Right lobe of liver (tissue), 6 donors: ENCODE results near the gene RXFP1. TPM values are rescaled to one million over a fixed set of nuclear protein-coding genes. Genes with fewer than 3 reads are reported as not detected.

Experiments
- ATAC-seq, 4 donors: fragments of 200-7000 bp; cut with Tn5 transposase; one replicate each; pipeline ENCODE4 v1.9.1; 2020; ENCODE audit warnings: mild to moderate bottlenecking in 4 of 4, moderate library complexity in 4 of 4
- DNase-seq, 3 donors: peaks; one replicate each; pipeline ENCODE4 v3.0.0-alpha.2; 2020
- H3K27ac ChIP-seq, 3 donors: fragments of 200-600 bp; one replicate each; pipeline ENCODE4 v1.8.0; 2022
- H3K27me3 ChIP-seq, 2 donors: fragments of 200-600 bp; one replicate each; pipeline ENCODE4 v1.8.0; 2022
- H3K36me3 ChIP-seq, 4 donors: fragments of 200-600 bp; sonication (generic) in 1 of 4; one replicate each; pipeline versions ENCODE4 v1.5.1 to v1.8.0; 2017 to 2022; ENCODE audit warnings: control low read depth in 1 of 4
- H3K4me1 ChIP-seq, 4 donors: fragments of 200-600 bp; sonication (generic) in 1 of 4; one replicate each; pipeline versions ENCODE4 v1.5.1 to v1.8.0; 2017 to 2022; ENCODE audit warnings: control low read depth in 1 of 4
- H3K4me3 ChIP-seq, 3 donors: fragments of 200-600 bp; one replicate each; pipeline ENCODE4 v1.8.0; 2022
- H3K9me3 ChIP-seq, 4 donors: fragments of 200-600 bp; sonication (generic) in 1 of 4; one replicate each; pipeline versions ENCODE4 v1.5.1 to v1.8.0; 2017 to 2022; ENCODE audit warnings: control low read depth in 1 of 4
- POLR2A ChIP-seq: fragments of 450-650 bp; IDR thresholded peaks from one replicate; pipeline ENCODE4 v1.6.1; 2017; ENCODE audit warnings: antibody characterized with exemption, mild to moderate bottlenecking
- WGBS: methylation state at CpG from one replicate; pipeline ENCODE4 v1.1.6; 2018; ENCODE audit warnings: low coverage, low lambda C conversion rate; ENCODE audit not compliant: insufficient coverage; ENCODE audit errors: missing lambda C conversion rate; 5-methylcytosine and 5-hydroxymethylcytosine counted together
- intact Hi-C, 2 donors: fragments of 100-400 bp; cut with DNase I; formaldehyde crosslinking; loops; one replicate each; pipeline versions ENCODE4 v1.11.2 to v1.14.1; 2022
- total RNA-seq, 6 experiments: library from RNA; depleted of rRNA in 2 of 6; stranded (reverse); fragments of >200 nt in 2 of 6; fragmentation: NEBNext Ultra II Directional in 3 of 6; extraction: Animal tissue kit (Norgen Biotek cat#: 25700) in 3 of 6; gene quantifications; one replicate each; pipeline versions ENCODE4 v1.1.0 to v1.2.4, GENCODE V29; 2016 to 2023
- TF ChIP-seq, protein P1 (sequence below), 4 donors: fragments of 200-600 bp in 3 of 4; fragments of 450-650 bp in 1 of 4; IDR thresholded peaks; one replicate each; pipeline versions ENCODE4 v1.5.1 to v1.8.0; 2016 to 2022; ENCODE audit warnings: antibody characterized with exemption in 4 of 4, mild to moderate bottlenecking in 2 of 4
- donor health status: DM: no; HTN: yes; CAD: no.
- donor health status: DM: no; HTN: no; CAD: no.
- donor health status: DM: no; HTN: no; CAD: no.
- donor health status: DM: no; HTN: yes; CAD: no.
- donor health status: DM: no; HTN: yes; CAD: no.

Gene RXFP1
- total RNA-seq, 6 experiments from 2014 or later = 0.88 to 3.4 (median 1.3) TPM

DNA sequence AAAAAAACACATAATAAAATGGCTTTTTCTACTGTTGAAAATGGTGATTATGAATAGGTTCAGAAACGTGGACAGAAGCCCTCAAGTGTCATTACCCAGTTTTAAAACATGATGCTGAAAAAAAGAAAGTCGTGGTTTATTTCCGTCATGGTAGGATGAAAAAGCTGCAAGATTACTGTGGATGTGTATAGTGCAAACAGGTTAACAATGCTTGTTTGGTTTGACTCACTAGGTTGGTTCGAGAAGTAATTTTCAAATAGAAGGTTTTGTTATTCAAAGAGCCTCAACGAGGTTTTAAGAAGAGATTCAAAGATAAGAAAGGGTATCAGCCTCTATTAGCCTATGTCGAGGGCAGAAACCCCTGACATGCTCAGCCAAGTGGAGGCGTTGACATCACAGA, 2.5 kb upstream of the RXFP1 start:
- H3K27me3 ChIP-seq = no peaks in the 10 kb centered on the region
- no peak overlapping the region for H3K4me3 ChIP-seq
- no peaks in the 10 kb centered on the region for H3K9me3 ChIP-seq
- DNase-seq = no peak
- no peaks in the 10 kb centered on the region for H3K36me3 ChIP-seq
- H3K27ac ChIP-seq = no peak overlapping the region
- ATAC-seq = no peak
- WGBS = 36% methylated on average over 7 of the region's 7 CpGs
- no peaks in the 10 kb centered on the region for H3K4me1 ChIP-seq
- TF ChIP-seq, protein P1, sequence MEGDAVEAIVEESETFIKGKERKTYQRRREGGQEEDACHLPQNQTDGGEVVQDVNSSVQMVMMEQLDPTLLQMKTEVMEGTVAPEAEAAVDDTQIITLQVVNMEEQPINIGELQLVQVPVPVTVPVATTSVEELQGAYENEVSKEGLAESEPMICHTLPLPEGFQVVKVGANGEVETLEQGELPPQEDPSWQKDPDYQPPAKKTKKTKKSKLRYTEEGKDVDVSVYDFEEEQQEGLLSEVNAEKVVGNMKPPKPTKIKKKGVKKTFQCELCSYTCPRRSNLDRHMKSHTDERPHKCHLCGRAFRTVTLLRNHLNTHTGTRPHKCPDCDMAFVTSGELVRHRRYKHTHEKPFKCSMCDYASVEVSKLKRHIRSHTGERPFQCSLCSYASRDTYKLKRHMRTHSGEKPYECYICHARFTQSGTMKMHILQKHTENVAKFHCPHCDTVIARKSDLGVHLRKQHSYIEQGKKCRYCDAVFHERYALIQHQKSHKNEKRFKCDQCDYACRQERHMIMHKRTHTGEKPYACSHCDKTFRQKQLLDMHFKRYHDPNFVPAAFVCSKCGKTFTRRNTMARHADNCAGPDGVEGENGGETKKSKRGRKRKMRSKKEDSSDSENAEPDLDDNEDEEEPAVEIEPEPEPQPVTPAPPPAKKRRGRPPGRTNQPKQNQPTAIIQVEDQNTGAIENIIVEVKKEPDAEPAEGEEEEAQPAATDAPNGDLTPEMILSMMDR (IDR thresholded peaks at IDR 0.05) = no peak
- no peak for TF ChIP-seq POLR2A
- intact Hi-C loops = no loop called here

DNA sequence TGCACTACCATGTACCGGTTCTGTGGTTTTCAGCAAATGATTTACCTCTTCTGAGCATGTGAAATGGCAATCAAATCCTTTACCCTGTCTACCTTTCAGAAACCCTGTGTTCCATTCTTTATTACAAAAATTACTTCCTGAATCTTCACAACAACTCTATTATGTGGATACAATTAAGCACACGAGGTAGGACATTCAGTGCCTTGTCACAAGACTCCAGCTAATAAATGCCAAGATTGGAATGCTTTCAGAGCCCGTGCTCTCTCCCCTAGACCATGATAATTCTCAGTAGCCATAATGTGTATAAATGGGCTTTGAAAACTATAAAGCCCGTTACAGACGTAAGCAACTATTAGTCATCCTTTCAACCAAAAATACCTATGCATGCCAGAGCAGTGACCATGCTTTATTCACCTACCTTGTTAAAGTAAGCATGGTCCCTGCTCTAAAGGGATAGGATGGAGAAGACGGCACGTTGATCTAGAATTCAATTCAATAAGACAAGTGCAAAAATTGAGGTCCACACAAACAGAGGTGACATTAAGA, 2.4 kb downstream of the RXFP1 start:
- H3K27ac ChIP-seq = no peak overlapping the region
- intact Hi-C loops = no loop called here
- H3K36me3 ChIP-seq = no peaks in the 10 kb centered on the region
- TF ChIP-seq POLR2A = no peak
- TF ChIP-seq, protein P1 (IDR thresholded peaks at IDR 0.05) = no peak
- H3K27me3 ChIP-seq = no peaks in the 10 kb centered on the region
- 45% methylated on average over 7 of the region's 7 CpGs for WGBS
- H3K4me3 ChIP-seq = no peak overlapping the region
- H3K4me1 ChIP-seq = no peaks in the 10 kb centered on the region
- no peaks in the 10 kb centered on the region for H3K9me3 ChIP-seq
- DNase-seq (no peak), ATAC-seq (no peak)

DNA sequence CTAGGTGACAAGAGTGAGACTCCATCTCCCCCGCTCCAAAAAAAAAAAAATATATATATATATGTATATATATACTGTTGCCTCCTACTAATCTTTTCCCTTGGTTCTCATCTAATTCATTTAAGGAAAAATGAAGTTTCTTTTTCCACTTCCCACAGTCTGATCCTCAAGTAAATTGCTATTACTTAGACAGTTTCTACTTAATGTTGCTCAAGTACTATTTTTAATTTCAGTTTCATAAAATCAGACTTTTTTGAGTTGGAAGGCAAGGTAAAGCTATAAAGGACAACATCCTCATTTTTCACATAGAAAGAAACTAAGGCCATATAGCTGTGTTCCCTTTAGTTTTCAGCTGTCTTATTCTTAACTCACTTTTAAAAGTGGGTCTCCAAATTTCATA, 5.8 kb downstream of the RXFP1 start:
- DNase-seq (no peak), ATAC-seq (no peak)
- Histone ChIP-seq H3K4me1 (no peaks in the 10 kb centered on the region), H3K36me3 (no peaks in the 10 kb centered on the region), H3K27me3 (no peaks in the 10 kb centered on the region), H3K9me3 (no peaks in the 10 kb centered on the region), H3K4me3 (no peak overlapping the region), H3K27ac (no peak overlapping the region)
- intact Hi-C loops = no loop called here
- WGBS = no CpG with 5 or more reads among the region's 1 CpG
- TF ChIP-seq, protein P1 (IDR thresholded peaks at IDR 0.05) = no peak
- no peak for TF ChIP-seq POLR2A

DNA sequence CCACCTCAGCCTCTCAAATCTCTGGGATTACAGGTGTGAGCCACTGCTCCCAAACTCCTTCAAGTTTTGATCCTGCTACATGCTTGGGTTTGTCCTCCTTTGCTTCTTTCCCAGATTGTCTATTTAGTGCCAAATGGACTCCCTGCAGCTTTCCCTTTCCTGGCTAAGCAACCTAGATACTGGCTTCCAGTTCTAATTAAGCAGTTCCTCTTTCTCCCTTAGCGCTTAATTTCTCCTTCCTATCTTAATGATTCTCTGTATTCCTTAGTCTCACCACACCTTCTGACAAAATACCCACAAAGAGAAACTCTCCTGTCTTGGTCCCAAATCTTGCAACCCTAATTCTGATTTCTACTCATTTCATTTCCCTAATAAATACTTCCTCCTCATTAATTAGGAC, 7.8 kb downstream of the RXFP1 start:
- Histone ChIP-seq H3K27me3 (no peaks in the 10 kb centered on the region), H3K27ac (no peak overlapping the region), H3K4me1 (no peaks in the 10 kb centered on the region), H3K36me3 (no peaks in the 10 kb centered on the region), H3K4me3 (no peak overlapping the region), H3K9me3 (no peaks in the 10 kb centered on the region)
- DNase-seq (no peak), ATAC-seq (no peak)
- TF ChIP-seq POLR2A = no peak
- TF ChIP-seq, protein P1 (IDR thresholded peaks at IDR 0.05) = no peak
- intact Hi-C loops = no loop called here
- 31% methylated on average over 1 of the region's 1 CpG for WGBS

DNA sequence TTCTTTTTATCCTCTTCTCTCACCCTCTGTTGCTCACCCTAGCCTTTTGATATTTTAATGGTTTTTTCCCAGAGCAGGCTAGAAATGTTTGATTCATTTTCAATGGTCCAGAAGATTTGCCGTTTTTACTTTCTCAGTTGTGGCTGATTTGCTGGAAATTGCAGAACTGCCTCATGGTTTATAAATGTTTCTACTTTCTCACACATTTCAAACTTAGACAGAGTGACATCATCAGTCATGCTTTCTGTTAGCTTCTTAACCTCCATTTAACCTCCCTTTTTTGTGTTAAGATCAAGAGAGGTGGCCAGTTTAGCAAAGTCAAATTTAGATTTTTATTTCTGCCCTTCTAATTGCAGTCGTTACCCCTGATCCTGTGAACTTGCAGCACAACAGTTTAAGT, 8.7 kb downstream of the RXFP1 start:
- no peak for ATAC-seq
- intact Hi-C loops = no loop called here
- H3K9me3 ChIP-seq = no peaks in the 10 kb centered on the region
- H3K27ac ChIP-seq = no peak overlapping the region
- no peak overlapping the region for H3K4me3 ChIP-seq
- H3K4me1 ChIP-seq = no peaks in the 10 kb centered on the region
- no peaks in the 10 kb centered on the region for H3K27me3 ChIP-seq
- no peak for DNase-seq
- no peaks in the 10 kb centered on the region for H3K36me3 ChIP-seq
- TF ChIP-seq, protein P1 (IDR thresholded peaks at IDR 0.05) = no peak
- no peak for TF ChIP-seq POLR2A
- 45% methylated on average over 2 of the region's 2 CpGs for WGBS
